Muscle of arm (tissue), 14 donors: ENCODE measurements around the gene DRD5. TPM values are rescaled to one million over a fixed set of nuclear protein-coding genes. Genes with fewer than 3 reads are reported as not detected.
"Not testable (repeated sequence)": the region's sequence is repeated elsewhere in the genome, so short reads cannot be mapped to it uniquely, and the experiment has no call there.

Source experiments
- DNase-seq: peaks from one replicate; pipeline ENCODE4 v3.0.0-alpha.2; 2013
- long read RNA-seq, 11 donors: transcript quantifications; one replicate each; lab custom pipeline, GENCODE V29; 2026
- polyA plus RNA-seq, 12 donors: library from polyadenylated mRNA; unstranded; fragments of 120-200 nt; gene quantifications; one replicate each; pipeline ENCODE4 v1.2.1, GENCODE V29; 2013; ENCODE audit not compliant: insufficient read length in 12 of 12

The DRD5 gene
- polyA plus RNA-seq, result under 1 TPM in 10 of 12 donors, not detected in 2; 0.18 to 0.93 (median 0.43) TPM
- long read RNA-seq, donor 1, result 0 reads
- long read RNA-seq, donor 2, partial matches to known transcripts, result 0 of 1 reads
- long read RNA-seq, donor 2, other reads (novel, unspliced or antisense), result 0 of 1 reads
- long read RNA-seq, donor 3, result 0 reads
- long read RNA-seq, donor 4, partial matches to known transcripts, result 0 of 2 reads
- long read RNA-seq, donor 4, other reads (novel, unspliced or antisense), result 0 of 2 reads
- long read RNA-seq, donor 5, result 0 reads
- long read RNA-seq, donor 6, result 0 reads
- long read RNA-seq, donor 7, result 0 reads
- long read RNA-seq, donor 8, result 0 reads
- long read RNA-seq, donor 9, result 0 reads
- long read RNA-seq, donor 10, partial matches to known transcripts, result 0 of 3 reads
- long read RNA-seq, donor 10, other reads (novel, unspliced or antisense), result 0 of 3 reads
- long read RNA-seq, donor 11, result 0 reads

DNA sequence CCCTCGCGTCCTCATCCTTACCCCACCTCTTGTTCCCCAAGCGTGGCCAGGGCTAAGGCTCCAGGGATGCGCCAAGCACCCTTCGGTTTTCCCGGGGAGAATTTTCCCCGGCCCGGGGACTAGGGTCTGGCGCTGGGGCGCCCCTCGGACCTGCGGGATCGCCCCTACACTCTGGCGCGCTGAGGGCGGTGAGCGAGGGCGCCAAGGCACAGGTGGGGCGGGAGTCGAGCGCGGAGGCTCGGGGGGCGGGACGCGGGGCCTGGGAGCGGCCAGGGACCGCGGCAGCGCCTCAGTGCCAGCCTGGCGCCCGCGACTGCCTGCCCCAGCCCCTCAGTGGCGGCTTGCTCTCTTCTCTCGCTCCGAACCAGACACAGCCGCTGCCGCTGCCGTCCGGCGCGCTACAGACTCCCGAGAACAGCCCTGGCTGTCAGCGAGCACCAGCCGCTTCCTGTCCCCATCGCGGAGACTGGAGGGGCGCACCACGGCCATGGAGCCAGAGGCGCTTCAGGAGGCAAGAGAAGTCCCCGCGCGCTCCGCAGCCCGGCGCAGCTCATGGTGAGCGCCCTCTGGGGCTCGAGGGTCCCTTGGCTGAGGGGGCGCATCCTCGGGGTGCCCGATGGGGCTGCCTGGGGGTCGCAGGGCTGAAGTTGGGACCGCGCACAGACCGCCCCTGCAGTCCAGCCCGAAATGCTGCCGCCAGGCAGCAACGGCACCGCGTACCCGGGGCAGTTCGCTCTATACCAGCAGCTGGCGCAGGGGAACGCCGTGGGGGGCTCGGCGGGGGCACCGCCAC lies at the start of gene DRD5:
DRD5 (plus strand) TSS at position 292 of the 793 bp plus-strand sequence; CDS start at position 688, 396 bp downstream.
- no peak for DNase-seq

DNA sequence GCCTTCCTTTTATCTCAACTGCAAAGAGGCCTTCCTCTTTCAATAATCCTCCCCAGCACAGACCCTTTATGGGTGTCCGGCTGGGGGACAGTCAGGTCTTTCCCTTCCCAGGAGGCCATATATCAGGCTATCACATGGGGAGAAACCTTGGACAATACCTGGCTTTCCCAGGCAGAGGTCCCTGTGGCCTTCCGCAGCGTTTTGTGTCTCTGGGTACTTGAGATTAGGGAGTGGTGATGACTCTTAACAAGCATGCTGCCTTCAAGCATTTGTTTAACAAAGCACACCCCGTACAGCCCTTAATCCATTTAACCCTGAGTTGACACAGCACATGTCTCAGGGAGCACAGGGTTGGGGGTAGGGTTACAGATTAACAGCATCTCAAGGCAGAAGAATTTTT lies 49.2 kb upstream of the DRD5 start:
- DNase-seq, result not testable (repeated sequence)

DNA sequence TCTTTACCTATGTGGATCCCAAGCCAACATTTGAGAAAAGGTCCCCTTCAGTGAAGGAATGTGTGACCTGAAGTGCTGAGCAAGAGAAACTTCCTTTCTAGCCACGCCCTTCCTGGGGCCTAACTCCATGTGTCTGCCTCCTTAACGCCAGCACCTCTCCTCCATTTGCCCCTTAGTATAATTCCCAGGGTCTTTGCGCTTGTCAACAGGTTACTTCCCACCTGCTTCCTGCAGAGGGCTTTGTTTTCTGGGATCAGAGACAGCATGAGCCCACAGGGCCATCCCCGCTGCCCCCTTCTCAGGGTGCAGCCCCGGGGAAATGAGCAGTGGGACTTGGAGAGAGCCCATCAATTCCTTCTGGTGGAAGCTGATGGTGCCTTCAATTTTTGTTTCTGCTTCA lies 45.9 kb upstream of the DRD5 start:
- no peak for DNase-seq

DNA sequence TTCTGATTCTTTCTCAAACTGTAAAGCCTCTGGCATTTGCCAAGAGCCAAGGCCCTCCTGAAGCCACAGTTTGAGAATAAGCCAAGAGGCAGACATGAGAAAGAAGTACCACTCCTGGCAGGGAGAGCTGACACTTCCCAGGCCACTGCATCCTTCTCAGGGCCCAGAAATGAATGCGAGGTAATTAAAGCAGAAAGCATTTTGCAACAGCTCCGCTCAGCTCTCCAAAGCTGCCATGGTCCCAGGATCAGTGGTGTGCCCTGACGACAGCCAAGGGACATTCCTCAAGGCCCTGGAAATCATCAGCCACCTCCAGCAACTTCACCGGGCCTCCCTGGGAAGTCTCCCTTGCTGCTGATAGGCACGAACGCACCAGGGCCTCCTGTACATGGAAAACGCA lies 44.2 kb upstream of the DRD5 start:
- not testable (repeated sequence) for DNase-seq

DNA sequence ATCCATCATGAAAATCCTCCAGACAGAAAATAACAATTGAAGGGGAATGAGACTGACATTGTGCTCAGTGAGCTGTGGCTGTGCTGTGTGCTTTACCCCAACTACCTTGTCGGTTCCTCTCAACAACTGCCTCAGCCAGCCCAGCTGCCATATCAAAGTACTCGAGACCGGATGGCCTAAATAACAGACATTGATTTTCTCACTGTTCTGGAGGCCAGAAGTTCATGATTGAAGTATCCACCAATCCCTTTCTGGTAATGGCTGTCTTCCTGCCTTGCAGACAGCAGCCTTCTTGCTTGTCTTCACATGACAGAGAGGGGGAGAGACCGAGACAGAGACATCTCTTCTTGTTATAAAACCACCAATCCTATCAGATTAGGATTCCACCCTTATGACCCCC lies 37.6 kb upstream of the DRD5 start:
- not testable (repeated sequence) for DNase-seq

DNA sequence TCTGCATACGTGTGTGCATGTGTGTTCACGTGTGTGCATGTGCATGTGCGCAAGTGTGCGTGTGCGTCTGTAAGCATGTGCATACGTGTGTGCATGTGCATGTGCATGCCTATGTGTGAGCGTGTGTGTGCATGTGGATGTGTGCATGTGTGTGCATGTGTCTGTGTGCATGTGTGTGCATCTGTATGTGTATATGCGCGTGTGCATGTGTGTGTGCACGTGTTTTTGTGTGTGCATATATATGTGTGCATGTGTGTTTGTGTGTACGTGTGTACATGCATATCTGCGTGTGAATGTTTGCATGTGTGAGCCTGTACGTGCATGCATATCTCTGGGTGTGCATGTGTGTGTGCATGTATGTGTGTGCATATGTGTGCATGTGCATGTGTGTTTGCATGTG lies 35.7 kb upstream of the DRD5 start:
- DNase-seq, result no peak

DNA sequence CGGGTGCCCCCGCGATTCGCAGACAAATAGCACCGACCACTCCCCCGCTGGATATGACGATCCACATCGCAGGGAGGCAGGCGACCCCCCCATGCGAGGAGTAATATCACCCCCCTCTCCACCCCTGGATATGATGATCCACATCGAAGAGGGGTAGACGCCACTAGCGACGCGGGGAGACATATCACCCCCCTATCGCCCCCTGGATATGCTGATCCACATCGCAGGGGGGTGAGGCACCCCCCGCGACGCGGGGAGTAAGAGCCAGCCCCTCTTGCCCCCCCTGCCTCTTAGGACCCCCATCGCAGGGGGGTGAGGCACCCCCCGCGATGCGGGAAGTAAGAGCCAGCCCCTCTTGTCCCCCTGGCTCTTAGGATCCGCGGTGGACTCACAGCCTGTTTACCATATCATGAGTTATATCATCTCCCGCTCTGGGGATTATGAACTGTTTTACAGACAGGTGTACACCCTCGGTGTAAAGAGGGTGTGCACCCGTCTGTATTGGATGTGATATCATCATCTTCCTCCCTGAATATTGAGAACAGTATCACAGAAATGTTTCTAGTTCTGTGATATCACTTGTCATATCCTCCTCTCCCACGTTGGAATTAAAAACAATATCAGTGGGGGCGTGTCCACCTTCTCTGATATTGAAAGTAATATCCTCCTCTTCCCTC lies 22.7 kb upstream of the DRD5 start:
- no peak for DNase-seq

DNA sequence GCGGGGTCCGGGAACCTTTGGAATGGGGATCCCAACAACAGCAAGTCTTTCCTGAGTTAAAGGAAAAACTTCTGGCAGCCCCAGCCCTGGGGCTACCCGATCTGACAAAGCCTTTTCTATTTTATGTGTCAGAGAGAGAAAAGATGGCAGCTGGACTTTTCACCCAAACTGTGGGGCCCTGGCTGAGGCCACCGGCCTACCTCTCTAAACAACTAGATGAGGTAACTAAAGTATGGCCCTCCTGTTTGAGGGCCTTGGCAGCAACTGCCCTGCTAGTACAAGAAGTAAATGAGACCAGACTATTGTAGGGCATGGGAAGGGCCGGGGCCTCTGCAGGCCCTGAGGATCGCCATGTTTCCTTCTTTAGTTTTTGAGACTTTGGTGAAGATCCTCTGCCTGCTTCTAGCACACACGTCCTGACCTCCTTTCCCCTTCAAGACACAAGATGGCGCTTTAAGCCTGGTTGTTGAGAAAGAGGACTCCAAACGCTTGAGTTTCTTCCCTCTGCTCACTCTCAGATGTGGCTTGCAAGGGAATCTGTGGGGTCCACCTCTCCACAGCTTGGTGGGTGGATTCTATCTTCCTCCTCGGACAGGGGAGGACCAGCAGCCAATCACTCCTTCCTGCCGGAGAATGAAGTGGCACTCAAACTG lies 18.5 kb upstream of the DRD5 start:
- DNase-seq, result peak; percentile 77

DNA sequence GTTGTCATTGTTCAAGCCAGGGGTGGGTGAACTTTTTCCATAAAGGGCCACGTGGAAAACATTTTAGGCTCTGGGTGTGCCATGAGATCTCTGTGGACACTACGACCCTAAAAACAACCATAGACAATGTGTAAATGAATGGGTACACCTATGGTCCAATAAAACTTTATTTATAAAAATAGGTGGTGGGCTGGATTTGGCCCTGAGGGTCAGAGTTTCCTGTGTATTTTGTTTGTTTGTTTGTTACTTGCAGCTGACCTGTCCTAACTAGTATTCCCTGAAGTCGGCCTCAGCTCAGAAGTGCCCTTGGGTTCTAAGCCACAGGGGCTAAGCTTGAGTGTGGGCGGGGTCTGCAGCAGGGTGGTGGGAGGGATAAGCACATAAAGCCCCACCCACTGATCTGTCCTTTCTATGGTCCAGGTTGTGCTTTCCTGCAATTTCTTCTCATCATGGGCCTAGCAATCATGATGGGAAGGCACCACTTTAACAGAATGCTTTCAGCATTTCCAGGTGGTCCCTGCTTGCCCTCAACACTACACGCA lies 17.2 kb upstream of the DRD5 start:
- no peak for DNase-seq

DNA sequence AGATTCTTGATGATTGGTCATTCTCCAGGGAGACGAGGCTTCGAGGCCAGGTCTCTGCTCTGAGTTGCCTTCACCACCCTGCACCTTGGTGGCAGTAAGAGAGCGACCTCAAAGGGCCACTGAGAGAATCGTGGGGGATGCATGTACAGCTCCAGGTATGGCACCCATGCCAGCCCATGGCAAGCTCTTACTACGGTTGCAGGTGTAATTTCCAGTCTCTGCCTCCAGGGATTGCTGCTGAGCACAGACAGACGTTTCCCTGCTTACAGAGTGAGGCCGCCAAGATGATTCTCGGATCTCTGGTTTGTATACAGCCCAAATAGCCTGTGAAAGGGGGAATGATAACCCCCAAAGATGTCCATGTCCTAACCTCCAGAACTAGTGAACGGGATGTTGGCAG lies 16.3 kb upstream of the DRD5 start:
- no peak for DNase-seq

DNA sequence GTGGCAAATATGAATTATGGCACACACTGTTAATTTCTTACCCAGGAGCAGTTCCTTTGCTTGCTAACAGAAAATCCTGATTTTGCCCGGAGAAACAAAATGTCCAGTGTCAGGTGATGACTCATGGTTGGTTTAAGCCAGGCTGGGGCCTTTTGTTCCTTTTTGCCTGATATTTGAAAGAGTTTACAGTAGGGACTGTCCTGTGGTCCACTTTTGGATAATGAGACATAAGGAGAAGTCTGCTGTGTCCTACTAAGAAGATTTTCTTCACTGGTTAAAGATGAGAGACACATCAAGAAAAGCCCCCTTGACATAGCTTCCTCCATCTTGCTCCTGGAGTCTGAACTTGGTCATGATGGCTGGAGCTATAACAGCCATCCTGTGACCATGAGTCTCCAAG lies 12.1 kb upstream of the DRD5 start:
- no peak for DNase-seq

DNA sequence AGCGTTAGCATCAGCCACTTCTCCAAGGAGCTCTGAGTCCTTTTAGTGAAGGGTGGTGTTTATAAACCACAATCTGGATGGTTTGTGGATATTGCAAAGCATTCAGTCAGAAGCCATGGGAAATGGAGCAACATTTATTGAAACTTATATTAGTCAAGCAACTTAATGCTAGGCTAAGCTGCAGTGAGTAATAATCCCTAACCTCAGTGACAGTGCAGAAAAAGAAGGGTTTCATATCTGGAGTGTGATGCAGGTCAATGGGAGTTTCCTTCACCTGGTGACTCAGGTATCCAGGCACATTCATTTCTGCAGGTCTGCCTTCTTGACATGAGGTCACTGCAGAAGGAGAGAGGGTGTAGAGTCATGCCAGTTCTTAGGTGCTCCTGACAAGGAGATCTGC lies 10.4 kb upstream of the DRD5 start:
- no peak for DNase-seq

DNA sequence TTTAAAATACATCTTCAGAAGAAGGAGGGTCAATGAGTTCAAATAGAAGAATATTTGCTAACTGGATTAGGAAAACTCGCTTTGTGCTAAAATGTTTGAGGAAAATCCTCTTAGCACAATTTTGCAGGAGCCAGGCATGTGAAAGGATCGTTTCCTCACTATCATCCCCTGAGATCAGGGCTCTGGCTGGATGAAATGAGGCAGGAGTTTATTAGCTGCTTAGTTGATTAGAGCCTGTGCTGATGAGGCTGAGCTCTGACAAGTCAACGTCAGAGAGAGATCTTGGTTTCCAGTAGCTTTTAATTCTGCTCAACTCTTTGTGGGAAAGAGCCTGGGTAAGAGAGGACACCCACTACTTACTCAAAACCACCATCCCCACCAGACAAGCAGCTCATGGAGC lies 8.0 kb upstream of the DRD5 start:
- DNase-seq, result no peak

DNA sequence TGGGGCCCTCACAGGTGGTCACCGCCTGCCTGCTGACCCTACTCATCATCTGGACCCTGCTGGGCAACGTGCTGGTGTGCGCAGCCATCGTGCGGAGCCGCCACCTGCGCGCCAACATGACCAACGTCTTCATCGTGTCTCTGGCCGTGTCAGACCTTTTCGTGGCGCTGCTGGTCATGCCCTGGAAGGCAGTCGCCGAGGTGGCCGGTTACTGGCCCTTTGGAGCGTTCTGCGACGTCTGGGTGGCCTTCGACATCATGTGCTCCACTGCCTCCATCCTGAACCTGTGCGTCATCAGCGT lies 652 bp downstream of the DRD5 start:
- no peak for DNase-seq

DNA sequence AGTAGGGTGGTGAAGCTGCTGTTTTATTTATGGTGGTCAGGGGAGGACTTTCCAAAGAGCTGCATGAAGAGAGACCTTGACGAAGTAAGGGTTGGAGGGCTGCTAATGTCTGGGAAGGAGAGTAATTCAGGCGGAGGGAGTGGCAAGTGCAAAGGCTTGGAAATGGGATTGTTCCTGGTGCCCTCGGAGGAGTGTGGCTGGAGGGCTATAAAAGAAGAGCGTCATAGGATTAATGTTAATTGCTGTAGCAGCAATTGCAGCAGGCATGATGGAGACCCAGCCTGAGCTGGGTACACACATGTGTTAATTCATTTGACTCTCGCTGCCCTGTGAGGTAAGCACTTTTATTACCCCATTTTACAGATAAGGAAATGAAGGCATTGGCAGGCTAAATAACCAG lies 4.5 kb downstream of the DRD5 start:
- DNase-seq, result not testable (repeated sequence)

DNA sequence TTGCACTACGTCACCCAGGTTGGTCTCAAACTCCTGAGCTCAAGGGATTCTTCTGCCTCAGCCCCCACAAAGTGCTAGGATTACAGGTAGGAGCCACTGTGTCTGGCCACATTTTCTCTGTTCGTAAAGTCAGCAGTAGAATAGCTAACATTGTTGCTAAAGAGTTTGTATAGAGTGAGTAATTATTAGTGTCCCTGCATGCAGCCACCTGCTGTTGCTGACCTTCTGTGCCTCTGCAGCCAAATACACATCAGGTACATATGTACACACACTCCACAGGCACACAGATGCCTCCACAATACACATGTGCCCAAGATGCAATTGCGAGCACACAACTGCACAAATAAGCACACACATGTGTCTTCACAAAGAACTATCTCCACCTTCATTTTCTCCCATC lies 10.9 kb downstream of the DRD5 start:
- no peak for DNase-seq

DNA sequence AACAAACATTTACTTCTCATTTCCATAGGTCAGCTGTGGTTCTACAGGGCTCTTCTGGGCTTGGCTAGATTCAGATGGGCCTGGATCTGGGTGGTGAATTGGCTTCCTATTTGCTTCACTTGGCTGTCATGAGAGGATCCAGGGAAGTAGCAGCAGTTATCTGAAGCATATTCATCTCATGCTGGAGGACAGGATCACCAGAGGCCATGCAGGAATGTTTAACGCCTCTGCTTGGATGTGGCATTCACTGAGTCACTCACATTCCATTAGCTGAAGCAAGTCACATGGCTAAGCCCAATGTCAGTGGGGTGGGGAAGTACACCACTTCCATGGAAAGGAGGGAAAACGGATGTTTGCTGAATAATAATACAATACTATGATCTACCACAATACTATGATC lies 15.2 kb downstream of the DRD5 start:
- not testable (repeated sequence) for DNase-seq

DNA sequence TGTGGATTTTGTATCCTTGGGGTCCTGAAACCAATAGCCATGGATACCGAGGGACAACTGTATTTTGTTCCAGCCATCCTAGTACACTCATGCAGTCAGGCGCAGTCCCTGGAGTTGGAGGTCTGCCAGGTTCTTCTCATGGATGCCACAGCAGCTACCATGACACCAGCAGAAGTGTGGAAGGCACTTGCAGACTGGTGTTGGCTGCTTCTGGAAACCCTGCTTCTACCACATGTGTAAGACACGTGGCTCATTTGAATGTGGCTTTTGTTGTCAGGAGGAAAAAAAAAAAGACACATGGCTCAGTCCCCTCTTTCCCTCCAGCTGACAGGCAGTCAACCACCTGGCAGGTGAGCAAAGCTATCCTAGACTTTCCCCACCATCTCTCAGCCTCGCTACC lies 19.4 kb downstream of the DRD5 start:
- no peak for DNase-seq

DNA sequence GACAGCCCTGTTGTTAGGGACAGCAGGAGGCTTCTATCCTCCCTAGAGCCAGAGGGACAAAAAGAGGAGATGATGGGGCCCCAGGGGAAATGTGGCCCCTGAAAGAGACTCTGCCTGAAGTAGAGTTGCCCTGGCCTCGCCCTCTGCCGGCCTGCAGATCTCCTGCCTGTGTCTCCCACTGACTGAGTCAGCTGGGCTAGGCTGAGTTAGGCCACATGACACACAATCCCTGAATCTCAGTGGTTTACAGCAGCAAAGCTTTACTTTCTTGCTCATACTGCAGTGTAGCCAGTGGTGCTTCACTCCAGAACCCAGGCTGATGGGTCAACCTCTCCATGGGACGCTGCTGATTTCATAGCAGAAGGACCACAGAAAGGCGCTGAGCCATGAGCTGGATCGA lies 23.5 kb downstream of the DRD5 start:
- no peak for DNase-seq

DNA sequence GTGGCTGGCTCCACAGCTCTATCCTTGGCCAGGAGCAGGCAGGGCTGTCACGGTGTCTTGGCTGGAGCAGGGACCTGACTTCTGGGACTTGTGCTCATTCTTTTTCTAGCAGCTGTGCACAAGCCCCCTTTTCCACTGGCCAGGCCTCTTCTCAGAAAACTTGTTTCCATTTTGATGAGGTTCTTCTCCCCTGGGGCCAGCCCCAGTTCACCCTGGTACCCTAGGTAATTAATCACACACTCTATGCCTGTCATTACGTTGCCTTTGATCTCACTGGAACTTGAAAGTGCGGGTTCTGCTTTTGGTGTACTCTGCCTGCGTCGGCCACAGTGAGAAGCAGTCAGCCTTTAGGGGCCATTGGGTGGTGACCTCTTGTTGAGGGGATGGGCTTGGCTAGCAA lies 26.6 kb downstream of the DRD5 start:
- no peak for DNase-seq

DNA sequence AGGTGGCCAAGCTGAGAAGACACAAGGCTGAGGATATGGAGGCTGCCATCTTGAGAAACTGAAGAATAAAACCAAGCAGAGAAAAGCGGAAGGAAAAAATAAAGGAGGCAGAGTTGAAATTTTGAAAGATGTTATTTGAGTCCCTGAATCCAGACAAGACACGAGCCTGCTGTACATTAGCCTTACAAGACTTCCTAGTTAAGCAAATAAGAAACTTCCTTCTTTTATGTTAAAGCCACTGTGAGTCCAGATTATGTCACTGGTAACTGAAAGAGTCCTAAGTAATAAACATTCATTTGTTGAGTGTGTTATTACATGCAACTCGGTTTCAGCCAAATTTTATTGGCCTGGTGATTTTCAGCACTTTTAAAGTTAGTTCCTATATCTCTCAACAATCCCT lies 30.4 kb downstream of the DRD5 start:
- DNase-seq, result no peak
